HCT116 (cell line): Measurements from ENCODE around the gene SHTN1. TPM values are rescaled to one million over a fixed set of nuclear protein-coding genes. Genes with fewer than 3 reads are reported as not detected.

Experiments
- ATAC-seq: fragments of 200-7000 bp; cut with Tn5 transposase; 2 replicates; pipeline ENCODE4 v1.9.1; 2020; ENCODE audit warnings: mild to moderate bottlenecking, moderate library complexity
- BruUV-seq: library from RNA; stranded (reverse); fragments of 400-500 nt; replicated peaks from 2 replicates; lab custom pipeline; 2021; lab: Mats Ljungman, UMichigan
- CTCF ChIA-PET: fragments of 300-600 bp; sonication (Branson Sonifier 250); formaldehyde crosslinking; loops from one replicate; lab custom pipeline; 2021; ENCODE audit warnings: antibody characterized with exemption; lab: Charles Lee
- POLR2A ChIA-PET: fragments of 300-600, 350-600 bp; sonication (Branson Sonifier 250); formaldehyde crosslinking; loops from one replicate; lab custom pipeline; 2021; ENCODE audit warnings: antibody characterized with exemption; lab: Charles Lee
- RAD21 ChIA-PET, 2 experiments: fragments of 300-600 bp; sonication (Branson Sonifier 250); formaldehyde crosslinking; loops; one replicate each; lab custom pipeline; 2023; ENCODE audit warnings: low total read pairs in 2 of 2; ENCODE audit not compliant: uncharacterized antibody in 2 of 2, unreplicated experiment in 2 of 2, low non-redundant PET in 1 of 2; lab: Charles Lee
- DNase-seq: peaks from one replicate; pipeline ENCODE4 v3.0.0-alpha.2; 2010; ENCODE audit warnings: low read depth, low spot score
- H2AFZ ChIP-seq: fragments of 200-600 bp; shearing (Covaris generic), sonication (generic); 2 replicates; pipeline ENCODE4 v1.6.1; 2017; ENCODE audit warnings: low read depth, mixed run types, mixed read lengths, antibody characterized with exemption, low read length; ENCODE audit not compliant: poor library complexity, severe bottlenecking
- H3K27ac ChIP-seq: 2 replicates; pipeline ENCODE4 v1.5.1; 2012; ENCODE audit warnings: low read depth, low read length
- H3K27me3 ChIP-seq: fragments of 200-600 bp; sonication (generic); 2 replicates; pipeline ENCODE4 v1.6.1; 2016; ENCODE audit warnings: mixed run types, low read length, mixed read lengths; ENCODE audit not compliant: insufficient read depth
- H3K36me3 ChIP-seq, 2 experiments: fragments of 200-500 bp in 1 of 2; fragments of 200-600 bp in 1 of 2; sonication (Bioruptor generic) in 1 of 2; sonication (generic) in 1 of 2; 2 replicates each; pipeline versions ENCODE4 v1.5.1 to v1.6.1; 2014 to 2016; ENCODE audit warnings: low read length in 2 of 2, inconsistent platforms in 1 of 2, mixed read lengths in 1 of 2, mixed run types in 1 of 2; ENCODE audit not compliant: insufficient read depth in 2 of 2, control insufficient read depth in 1 of 2
- H3K4me1 ChIP-seq, 2 experiments: fragments of 200-600 bp in 1 of 2; sonication (generic) in 1 of 2; 2 replicates each; pipeline versions ENCODE4 v1.5.1 to v1.6.1; 2012 to 2017; ENCODE audit warnings: low read length in 2 of 2, inconsistent platforms in 1 of 2, mild to moderate bottlenecking in 1 of 2, mixed read lengths in 1 of 2, mixed run types in 1 of 2, moderate library complexity in 1 of 2; ENCODE audit not compliant: insufficient read depth in 2 of 2, control insufficient read depth in 1 of 2
- H3K4me2 ChIP-seq: fragments of 200-600 bp; sonication (generic); 2 replicates; pipeline ENCODE4 v1.6.1; 2017; ENCODE audit warnings: mixed run types, low read length, mixed read lengths
- H3K4me3 ChIP-seq, 2 experiments: fragments of 200-600 bp in 1 of 2; sonication (generic) in 1 of 2; replicated peaks in 1 of 2; 2 replicates each; pipeline ENCODE4 v1.5.1; 2011 to 2016; ENCODE audit warnings: low read length in 2 of 2, control low read depth in 1 of 2, low read depth in 1 of 2, mild to moderate bottlenecking in 1 of 2, mixed read lengths in 1 of 2, mixed run types in 1 of 2
- H3K79me2 ChIP-seq: fragments of 200-600 bp; sonication (generic); 2 replicates; pipeline ENCODE4 v1.6.1; 2017; ENCODE audit warnings: mild to moderate bottlenecking, mixed run types, low read length, moderate library complexity, mixed read lengths; ENCODE audit not compliant: insufficient read depth
- H3K9ac ChIP-seq: fragments of 200-600 bp; sonication (generic); 2 replicates; pipeline ENCODE4 v1.6.1; 2016; ENCODE audit warnings: low read length, mixed read lengths
- H3K9me2 ChIP-seq: fragments of 200-600 bp; sonication (generic), shearing (Covaris generic); 2 replicates; pipeline ENCODE4 v1.6.1; 2017; ENCODE audit warnings: mixed run types, mild to moderate bottlenecking, moderate library complexity; ENCODE audit not compliant: insufficient read depth
- H3K9me3 ChIP-seq, 2 experiments: fragments of 200-500 bp in 1 of 2; fragments of 200-600 bp in 1 of 2; sonication (Bioruptor generic) in 1 of 2; sonication (generic) in 1 of 2; 2 replicates each; pipeline ENCODE4 v1.6.1; 2014 to 2017; ENCODE audit warnings: low read length in 2 of 2, mixed read lengths in 2 of 2, inconsistent platforms in 1 of 2, low read depth in 1 of 2, mild to moderate bottlenecking in 1 of 2, mixed run types in 1 of 2, moderate library complexity in 1 of 2; ENCODE audit not compliant: control insufficient read depth in 1 of 2, insufficient read depth in 1 of 2
- H4K20me1 ChIP-seq: fragments of 200-600 bp; sonication (generic), shearing (Covaris generic); 2 replicates; pipeline ENCODE4 v1.6.1; 2017; ENCODE audit warnings: mixed run types, mild to moderate bottlenecking, moderate library complexity; ENCODE audit not compliant: insufficient read depth
- ATF3 ChIP-seq: IDR thresholded peaks from 2 replicates; pipeline ENCODE4 v1.6.1; 2012
- CBX3 ChIP-seq: IDR thresholded peaks from 2 replicates; pipeline ENCODE4 v1.6.1; 2012; ENCODE audit warnings: low read depth
- EGR1 ChIP-seq: IDR thresholded peaks from 2 replicates; pipeline ENCODE4 v1.6.1; 2012; ENCODE audit warnings: low read depth
- ELF1 ChIP-seq: IDR thresholded peaks from 2 replicates; pipeline ENCODE4 v1.6.1; 2012; ENCODE audit warnings: low read depth, borderline replicate concordance
- EZH2 ChIP-seq: fragments of 200-600 bp; sonication (generic); IDR thresholded peaks from 2 replicates; pipeline ENCODE4 v1.6.1; 2017; ENCODE audit warnings: antibody characterized with exemption, mixed run types
- EZH2phosphoT487 ChIP-seq: fragments of 200-600 bp; IDR thresholded peaks from 2 replicates; pipeline ENCODE4 v1.6.1; 2018; ENCODE audit warnings: antibody characterized with exemption, borderline replicate concordance
- FOSL1 ChIP-seq: IDR thresholded peaks from 2 replicates; pipeline ENCODE4 v1.6.1; 2012; ENCODE audit warnings: low read depth
- JUND ChIP-seq: IDR thresholded peaks from 2 replicates; pipeline ENCODE4 v1.6.1; 2012
- MAX ChIP-seq: IDR thresholded peaks from 2 replicates; pipeline ENCODE4 v1.6.1; 2012
- POLR2A ChIP-seq: IDR thresholded peaks from 2 replicates; pipeline ENCODE4 v1.7.0; 2011; ENCODE audit warnings: borderline replicate concordance; ENCODE audit not compliant: insufficient read depth, insufficient read length; ENCODE audit errors: extremely low read depth
- RAD21 ChIP-seq: IDR thresholded peaks from 2 replicates; pipeline ENCODE4 v1.6.1; 2012; ENCODE audit warnings: low read depth, mild to moderate bottlenecking
- SP1 ChIP-seq: IDR thresholded peaks from 2 replicates; pipeline ENCODE4 v1.6.1; 2012; ENCODE audit warnings: low read depth
- SRF ChIP-seq: IDR thresholded peaks from 2 replicates; pipeline ENCODE4 v1.6.1; 2012; ENCODE audit warnings: low read depth
- TCF7L2 ChIP-seq: IDR thresholded peaks from 2 replicates; pipeline ENCODE4 v1.7.0; 2011; ENCODE audit warnings: borderline replicate concordance, inconsistent platforms; ENCODE audit not compliant: insufficient read depth, insufficient read length; ENCODE audit errors: extremely low read depth
- YY1 ChIP-seq: IDR thresholded peaks from 2 replicates; pipeline ENCODE4 v1.6.1; 2011; ENCODE audit warnings: low read length, low read depth, moderate library complexity, mild to moderate bottlenecking; ENCODE audit not compliant: insufficient replicate concordance; ENCODE audit errors: extremely low read depth
- ZBTB33 ChIP-seq: IDR thresholded peaks from 2 replicates; pipeline ENCODE4 v1.6.1; 2011; ENCODE audit warnings: mild to moderate bottlenecking, low read length, moderate library complexity; ENCODE audit not compliant: insufficient replicate concordance; ENCODE audit errors: extremely low read depth
- ZFX ChIP-seq: fragments of 450-650 bp; IDR thresholded peaks from 2 replicates; pipeline ENCODE4 v1.6.1; 2017
- intact Hi-C: fragments of 100-400 bp; cut with micrococcal nuclease; formaldehyde crosslinking; loops from 2 replicates; pipeline ENCODE4 v1.10.0; 2022
- total RNA-seq: library from RNA; stranded (reverse); gene quantifications from one replicate; pipeline ENCODE4 v1.2.1, GENCODE V29; 2021; ENCODE audit not compliant: unreplicated experiment

SHTN1 gene
- total RNA-seq, 1 experiment from 2014 or later = 64.0 TPM

DNA sequence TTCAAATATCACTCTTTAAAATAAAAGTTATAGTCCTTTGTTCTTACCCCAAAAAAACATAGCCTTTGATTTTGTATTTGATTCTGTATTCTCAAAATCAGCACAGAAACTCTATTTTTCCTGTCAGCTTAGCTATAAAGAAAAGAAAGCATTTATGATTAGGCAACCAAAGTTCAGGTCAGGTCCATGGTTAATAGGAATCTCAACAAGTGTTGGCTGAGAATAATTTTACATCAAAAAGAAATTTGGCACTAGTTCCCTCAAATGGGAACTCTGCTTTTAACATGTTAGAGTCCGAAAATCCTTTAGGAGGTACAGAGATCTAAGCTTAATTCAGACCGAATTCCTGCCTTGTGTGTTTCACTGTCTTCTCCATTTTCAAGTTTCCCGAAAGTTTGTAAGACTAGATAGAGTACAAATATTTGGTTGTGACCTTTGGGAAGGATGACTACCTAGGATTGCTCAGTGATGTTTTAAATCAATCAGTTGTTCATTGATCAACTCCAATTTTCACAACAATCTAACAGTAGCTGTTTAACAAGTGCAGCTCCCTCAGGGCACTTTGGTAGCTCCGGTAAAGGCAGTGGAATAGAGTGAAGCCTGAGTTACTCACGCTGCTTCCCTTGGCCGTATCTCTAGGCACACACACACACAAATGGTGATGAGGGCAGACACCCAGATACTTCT is 164.5 kb downstream of the SHTN1 start:
- Histone ChIP-seq H2AFZ (no peak overlapping the region), H3K27ac (no peak overlapping the region), H3K79me2 (peaks cover 2% of the 10 kb centered on the region; the same call in 1 of the 2 replicates), H3K4me3 (no peak overlapping the region), H3K4me1 (peaks cover 0 to 2% of the 10 kb centered on the region in 2 experiments; a peak in 1 of 4 replicates), H3K9me2 (no peaks in the 10 kb centered on the region), H3K4me2 (no peak overlapping the region), H3K9ac (no peak overlapping the region), H3K9me3 (no peaks in the 10 kb centered on the region), H3K36me3 (no peaks in the 10 kb centered on the region), H3K27me3 (no peaks in the 10 kb centered on the region), H4K20me1 (no peaks in the 10 kb centered on the region)
- DNase-seq (no peak), ATAC-seq (no peak)
- TF ChIP-seq FOSL1 (no peak), ELF1 (no peak), SRF (no peak), POLR2A (no peak), EZH2phosphoT487 (no peak), YY1 (no peak), JUND (no peak), MAX (no peak), ZBTB33 (no peak), ZFX (no peak), SP1 (no peak), TCF7L2 (no peak), EZH2 (no peak), RAD21 (no peak), CBX3 (no peak), EGR1 (no peak), ATF3 (no peak)
- ChIA-PET CTCF (interaction anchor here (1.4 kb wide), 1 partner anchor 327 kb away, joined by 3 read pairs; no protein-coding TSS in a partner anchor), RAD21 (interaction anchor here in 1 of 2 experiments (0.5 kb wide), 1 partner anchor 212 kb away, joined by 5 read pairs; no protein-coding TSS in a partner anchor), POLR2A (no interaction called here)
- BruUV-seq = no TSS peak
- intact Hi-C loops = no loop called here
